K562 treated with DMSO at 1 percent for 48 hours (cell line): Measurements from ENCODE around the gene PATE3. TPM values are rescaled to one million over a fixed set of nuclear protein-coding genes. Genes with fewer than 3 reads are reported as not detected.

Experiments used
- total RNA-seq: library from RNA; unstranded; fragments of 300-600 nt; gene quantifications from 2 replicates; pipeline ENCODE4 v1.2.3, GENCODE V29; 2022; ENCODE audit warnings: low replicate concordance; ENCODE audit errors: extremely low read depth

The PATE3 gene, protein sequence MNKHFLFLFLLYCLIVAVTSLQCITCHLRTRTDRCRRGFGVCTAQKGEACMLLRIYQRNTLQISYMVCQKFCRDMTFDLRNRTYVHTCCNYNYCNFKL
- total RNA-seq: not detected in 2 replicates

DNA sequence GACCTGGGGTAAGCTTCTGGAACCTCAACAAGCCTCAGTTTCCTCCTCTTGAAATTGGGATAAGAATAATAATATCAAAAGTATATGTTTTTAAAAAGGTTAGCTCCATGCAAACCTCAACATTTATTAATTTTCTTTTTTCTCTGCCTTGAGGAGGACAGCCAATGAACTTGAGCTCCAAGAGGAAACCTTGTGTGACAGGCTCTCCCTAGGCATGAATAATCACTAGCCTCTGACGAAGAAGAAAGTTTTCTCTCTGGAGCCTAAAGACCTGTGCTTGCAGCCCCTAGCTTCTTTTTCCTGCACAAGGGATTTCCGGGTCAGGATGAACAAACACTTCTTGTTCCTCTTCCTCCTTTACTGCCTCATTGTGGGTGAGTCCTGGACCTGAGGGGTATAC, at the start of gene PATE3:
Gene PATE3 (plus strand): TSS at position 301 of the 400 bp plus-strand sequence. CDS start 25 bp downstream, at position 326.

DNA sequence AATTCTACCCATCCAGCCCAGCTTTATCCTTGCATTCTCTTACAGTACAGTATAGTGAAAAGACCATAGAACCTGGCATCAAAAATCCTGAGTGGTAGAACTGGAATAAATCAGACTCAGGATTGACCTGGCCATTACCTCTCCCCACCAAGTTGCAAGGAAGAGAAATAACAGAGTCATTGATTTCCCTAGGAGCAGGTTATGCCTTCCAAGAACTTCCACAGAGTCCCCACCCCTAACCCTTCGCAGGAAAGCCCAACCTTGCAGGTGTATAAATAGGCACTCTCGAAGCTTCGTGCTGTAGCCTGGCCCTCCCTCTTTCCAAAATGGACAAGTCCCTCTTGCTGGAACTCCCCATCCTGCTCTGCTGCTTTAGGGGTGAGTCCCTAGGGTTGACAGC, 41.9 kb upstream of the PATE3 start, which contains the start of gene PATE1:
Gene PATE1 (plus strand): TSS at position 301 of the 400 bp plus-strand sequence. CDS start 26 bp downstream, at position 327.

GRCh38 chr11:125778728-125779127, 9.2 kb upstream of the PATE3 start, which contains the start of gene PATE2:
Gene PATE2 (minus strand): TSS chr11:125778828. CDS start chr11:125778773, 55 bp downstream.

GRCh38 chr11:125833016-125833415, 45.1 kb downstream of the PATE3 start, which contains the start of gene PATE4:
Gene PATE4 (plus strand): TSS chr11:125833316. CDS start chr11:125833360, 44 bp downstream.

Other genes starting within 250 kb of the PATE3 start
- not detected in 2 replicates for gene EI24, start 218.7 kb upstream of the PATE3 start, total RNA-seq
- gene STT3A, start 195.3 kb upstream of the PATE3 start, total RNA-seq: 639 TPM in 1 of 2 replicates, not detected in the other
- not detected in 2 replicates for gene CHEK1, start 163.0 kb upstream of the PATE3 start, total RNA-seq
- gene ACRV1, start 107.3 kb upstream of the PATE3 start, total RNA-seq: not detected in 2 replicates
- not detected in 2 replicates for gene PATE1, start 41.8 kb upstream of the PATE3 start, total RNA-seq
- not detected in 2 replicates for gene PATE2, start 9.3 kb upstream of the PATE3 start, total RNA-seq
- not detected in 2 replicates for gene PATE4, start 45.2 kb downstream of the PATE3 start, total RNA-seq
- not detected in 2 replicates for gene HYLS1, start 99.5 kb downstream of the PATE3 start, total RNA-seq
- gene PUS3, start 115.1 kb downstream of the PATE3 start, total RNA-seq: not detected in 2 replicates
- gene DDX25, start 116.4 kb downstream of the PATE3 start, total RNA-seq: not detected in 2 replicates
- not detected in 2 replicates for gene VSIG10L2, start 157.9 kb downstream of the PATE3 start, total RNA-seq